Measurements from ENCODE around the gene PRKAG2.
"Not testable (repeated sequence)": the region's sequence is repeated elsewhere in the genome, so short reads cannot be mapped to it uniquely, and the experiment has no call there.

The PRKAG2 gene

GRCh38 chr7:151599401-151600227 lies 277.3 kb downstream of the PRKAG2 start:
- DNase-seq = no peak

DNA sequence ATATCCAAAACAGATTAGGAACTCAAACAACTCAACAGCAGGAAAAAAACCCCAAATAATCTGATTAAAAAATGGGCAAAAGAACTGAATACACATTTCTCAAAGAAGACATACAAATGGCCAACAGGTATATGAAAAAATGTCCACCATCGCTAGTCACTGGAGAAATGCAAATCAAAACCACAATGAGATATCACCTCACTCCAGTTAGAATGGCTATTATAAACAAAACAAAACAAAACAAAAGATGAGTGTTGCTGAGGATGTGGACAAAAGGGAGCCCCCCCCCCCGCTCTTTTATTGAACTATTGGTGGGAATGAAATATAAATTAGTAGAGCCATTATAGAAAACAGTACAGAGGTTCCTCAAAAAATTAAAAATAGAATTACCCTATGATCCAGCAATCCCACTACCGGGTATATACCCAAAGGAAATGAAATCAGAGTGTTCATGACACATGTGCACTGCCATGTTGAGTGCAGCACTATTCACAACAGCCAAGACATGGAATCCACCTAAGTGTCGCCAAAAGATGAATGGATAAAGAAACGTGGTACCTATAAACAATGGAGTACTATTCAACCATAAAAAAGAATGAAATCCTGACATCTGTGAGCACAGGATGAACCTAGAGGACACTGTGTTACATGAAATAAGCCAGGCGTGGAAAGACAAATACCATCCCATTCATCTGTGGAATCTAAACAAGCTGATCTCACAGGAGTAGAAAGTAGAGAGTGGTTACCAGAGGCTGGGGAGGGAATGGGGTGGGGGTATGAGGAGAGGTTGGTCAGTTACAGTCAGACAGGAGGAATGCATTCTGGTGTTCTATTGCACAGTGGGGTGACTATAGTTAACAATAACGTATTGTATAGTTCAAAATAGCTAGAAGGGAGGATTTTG lies 279.1 kb downstream of the PRKAG2 start:
- DNase-seq = no peak

DNA sequence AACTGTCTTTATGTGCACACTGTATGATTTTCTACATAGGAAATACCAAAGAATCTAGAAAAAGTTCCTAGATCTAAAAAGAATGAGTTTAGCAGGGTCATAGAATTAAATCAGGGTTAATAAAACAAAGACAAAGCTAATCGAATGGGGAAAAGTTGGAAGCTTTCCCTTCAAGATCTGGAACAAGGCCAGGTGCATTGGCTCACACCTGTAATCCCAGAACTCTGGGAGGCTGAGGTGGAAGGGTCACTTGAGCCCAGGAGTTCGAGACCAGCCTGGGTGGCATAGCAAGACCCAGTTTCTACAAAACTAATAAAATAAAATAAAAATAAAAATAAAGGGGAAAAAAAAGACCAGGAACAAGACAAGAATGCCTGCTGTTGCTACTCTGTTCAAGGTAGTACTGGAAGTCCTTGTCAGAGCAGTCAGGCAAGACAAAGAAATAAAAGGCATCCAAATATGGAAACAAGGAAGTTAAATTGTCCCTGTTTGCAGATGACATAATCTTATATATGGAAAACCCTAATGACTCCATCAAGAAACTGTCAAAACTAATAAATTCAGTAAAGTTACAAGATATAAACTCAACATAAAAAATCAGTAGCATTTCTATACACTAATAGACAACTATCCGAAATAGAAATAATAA lies 281.1 kb downstream of the PRKAG2 start:
- DNase-seq = no peak

GRCh38 chr7:151592868-151593486 lies 283.9 kb downstream of the PRKAG2 start:
- DNase-seq = no peak

DNA sequence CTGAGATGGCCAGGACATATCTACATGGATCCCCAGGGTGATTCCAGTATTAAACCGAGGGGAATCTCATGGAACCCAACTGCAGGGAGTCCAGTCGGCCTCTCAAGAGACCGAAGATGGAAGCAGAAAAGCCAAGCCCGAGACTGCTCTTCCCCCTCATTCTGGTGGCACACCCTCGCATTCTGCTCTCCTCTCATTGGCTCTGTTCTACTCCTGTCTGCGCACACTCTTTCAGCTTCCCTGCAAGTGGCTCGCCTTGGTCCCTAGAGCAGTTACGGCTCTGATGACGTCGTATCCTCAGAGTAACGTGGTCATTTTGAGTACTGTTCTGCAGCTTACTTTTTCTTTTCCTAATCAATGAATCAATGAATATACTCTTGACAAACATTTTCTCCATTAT lies 284.6 kb downstream of the PRKAG2 start:
- DNase-seq = no peak

- no peak for DNase-seq
These were observed 285.0 kb downstream of the PRKAG2 start for GRCh38 chr7:151591866-151592265.

GRCh38 chr7:151590850-151591771 lies 285.8 kb downstream of the PRKAG2 start:
- no peak for DNase-seq

DNA sequence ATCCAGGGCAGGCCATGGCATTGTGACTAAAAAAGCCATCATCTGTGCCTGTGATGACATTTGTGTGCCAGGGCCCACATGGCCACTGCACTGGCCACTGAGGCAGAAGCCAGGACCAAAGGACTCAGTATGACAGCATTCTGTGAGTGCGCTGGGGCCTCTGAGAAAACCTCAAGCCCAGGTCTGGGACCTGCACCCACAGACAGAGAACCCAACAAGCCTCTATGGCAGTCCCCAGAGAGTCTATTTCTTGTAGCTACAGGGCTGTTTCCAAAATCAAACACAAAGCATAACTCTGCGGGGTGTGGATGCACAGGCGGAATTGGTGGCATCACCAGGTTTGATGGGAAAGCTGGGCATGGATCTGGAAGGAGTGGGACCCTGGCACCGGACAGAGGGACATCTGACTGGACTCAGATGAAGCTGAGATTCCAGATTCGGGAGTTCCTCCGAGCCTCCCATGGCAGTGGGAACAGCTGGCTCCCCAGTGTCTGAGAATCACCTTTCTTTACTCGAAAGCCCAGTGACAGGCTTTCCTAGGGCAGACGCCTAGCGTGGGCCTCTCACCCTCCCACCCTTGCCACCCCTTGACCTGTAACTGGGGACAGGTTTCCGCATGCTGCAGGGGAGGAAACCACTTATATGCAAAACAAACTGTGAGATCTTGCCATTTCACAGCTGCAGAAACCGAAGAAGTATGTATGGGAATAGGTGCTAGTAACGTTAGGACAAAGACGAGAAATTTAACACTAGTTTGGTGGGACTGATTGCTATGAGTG lies 286.7 kb downstream of the PRKAG2 start:
- no peak for DNase-seq

DNA sequence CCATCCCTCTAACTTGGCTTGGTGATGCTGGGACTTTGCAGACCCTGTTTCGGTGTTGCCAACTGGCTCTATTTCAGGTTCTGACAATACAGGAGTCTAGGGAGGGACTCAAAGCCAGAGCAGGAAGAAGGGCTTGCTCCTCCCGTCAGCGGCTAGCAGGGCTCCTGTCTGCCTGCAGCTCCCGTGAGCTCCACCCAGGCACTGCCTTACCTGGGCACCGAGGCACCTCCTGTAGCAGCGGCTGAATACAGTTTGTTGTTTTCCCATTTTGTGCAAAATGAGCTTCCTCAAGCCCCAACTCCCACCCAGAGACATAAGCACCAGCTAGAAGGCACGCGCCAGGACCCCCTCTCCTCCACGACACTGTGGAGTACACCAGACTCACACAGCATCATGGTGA lies 287.9 kb downstream of the PRKAG2 start:
- DNase-seq = no peak

DNA sequence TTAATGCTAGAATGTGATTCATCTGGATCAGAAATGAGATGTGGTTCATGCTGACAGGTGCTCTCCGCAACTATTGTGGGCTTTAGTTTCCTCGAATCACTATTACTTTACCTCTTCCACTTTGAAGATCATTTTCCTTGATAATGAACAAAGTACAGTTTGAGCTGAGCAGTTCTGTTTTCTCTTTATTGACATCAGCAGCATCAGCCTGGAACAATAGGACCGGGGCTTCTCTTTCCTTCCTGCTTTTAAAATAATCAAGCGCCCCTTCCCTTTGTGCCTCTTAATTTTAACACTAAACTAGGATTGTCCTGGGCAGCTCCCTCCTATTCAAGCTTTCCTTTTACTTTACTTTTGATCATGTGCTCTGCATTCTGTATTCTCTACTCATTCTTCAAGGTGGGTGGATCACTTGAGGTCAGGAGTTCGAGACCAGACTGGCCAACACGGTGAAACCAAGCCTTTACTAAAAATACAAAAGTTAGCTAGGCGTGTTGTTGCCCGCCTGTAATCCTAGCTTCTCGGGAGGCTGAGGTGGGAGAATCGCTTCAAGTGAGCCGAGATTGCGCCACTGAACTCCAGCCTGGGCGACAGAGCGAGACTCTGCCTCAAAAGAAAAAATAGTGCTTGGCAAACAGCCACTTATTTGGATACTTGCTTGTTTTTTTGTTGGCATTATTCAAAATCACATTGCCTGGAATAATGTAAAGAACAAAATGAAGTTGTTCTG lies 290.2 kb downstream of the PRKAG2 start:
- DNase-seq = no peak

- no peak for DNase-seq
These were observed 291.0 kb downstream of the PRKAG2 start for GRCh38 chr7:151585744-151586393.

- no peak for DNase-seq
These were observed 295.2 kb downstream of the PRKAG2 start for GRCh38 chr7:151581741-151582140.

GRCh38 chr7:151579644-151580043 lies 297.3 kb downstream of the PRKAG2 start:
- no peak for DNase-seq

DNA sequence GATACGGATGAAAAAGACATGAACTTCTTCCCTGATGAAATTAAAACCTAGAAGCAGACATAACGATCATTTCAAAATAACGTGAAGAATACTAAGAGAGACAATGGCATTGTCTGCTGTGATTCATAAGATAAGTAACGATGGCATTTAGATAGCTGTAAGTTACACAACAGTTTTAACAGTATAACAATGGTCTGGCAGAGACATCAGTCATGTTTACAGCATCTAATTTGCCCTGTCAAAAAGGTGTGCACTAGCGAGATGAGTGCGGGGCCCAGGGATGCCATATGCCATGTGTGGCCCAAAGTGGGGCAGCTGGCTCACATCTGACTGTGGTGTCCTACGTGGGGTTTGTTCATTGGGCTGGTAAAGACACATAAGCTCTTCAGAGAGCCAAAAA lies 301.5 kb downstream of the PRKAG2 start:
- DNase-seq = no peak

GRCh38 chr7:151573046-151573445 lies 303.9 kb downstream of the PRKAG2 start:
- DNase-seq = not testable (repeated sequence)

- no peak for DNase-seq
These were observed 304.8 kb downstream of the PRKAG2 start for GRCh38 chr7:151572136-151572535.

GRCh38 chr7:151571471-151571870 lies 305.4 kb downstream of the PRKAG2 start:
- DNase-seq = no peak

DNA sequence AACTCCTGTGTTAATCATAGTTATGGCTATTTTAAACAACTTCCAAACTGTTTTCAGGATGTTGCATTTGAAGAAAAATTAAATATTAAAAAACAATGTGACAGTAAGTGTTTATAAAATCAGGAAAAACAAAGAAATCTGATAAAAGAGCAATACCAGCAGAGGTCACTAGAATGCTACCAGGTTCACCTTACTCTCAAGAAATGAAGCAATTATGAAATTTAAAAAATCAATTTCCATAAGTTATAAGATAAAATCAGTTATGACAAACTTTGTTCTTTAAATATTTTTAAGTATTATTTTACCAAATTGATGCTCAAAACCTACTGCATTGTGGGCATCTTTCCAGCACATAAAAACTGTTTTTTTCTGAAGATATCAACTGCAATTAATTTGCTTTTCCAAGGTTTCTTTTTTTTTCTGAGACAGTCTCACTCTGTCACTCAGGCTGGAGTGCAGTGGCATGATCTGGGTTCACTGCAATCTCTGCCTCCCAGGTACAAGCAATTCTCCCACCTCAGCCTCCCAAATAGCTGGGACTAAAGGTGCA lies 306.5 kb downstream of the PRKAG2 start:
- no peak for DNase-seq
